Central memory CD8-positive, alpha-beta T cell (primary cell): ENCODE measurements around the gene STAC3.
"Not testable (repeated sequence)": the region's sequence is repeated elsewhere in the genome, so short reads cannot be mapped to it uniquely, and the experiment has no call there.

ENCODE experiments used
- ATAC-seq: fragments of 150-1000 bp; cut with Tn5 transposase; replicated peaks from 2 replicates; pipeline ENCODE4 v1.10.0; 2022; ENCODE audit warnings: mild to moderate bottlenecking, moderate FRiP score, moderate number of reproducible peaks; ENCODE audit not compliant: poor library complexity, severe bottlenecking; ENCODE audit errors: extremely low read depth
- DNase-seq, 2 donors: peaks; one replicate each; pipeline ENCODE4 v3.0.0; 2021; ENCODE audit warnings: low spot score in 2 of 2
- H3K27ac Mint-ChIP-seq: one replicate; pipeline ENCODE4 v1.8.0; 2022; ENCODE audit warnings: low read depth, mild to moderate bottlenecking, moderate library complexity, mixed read lengths
- H3K27me3 Mint-ChIP-seq: one replicate; pipeline ENCODE4 v1.8.0; 2022; ENCODE audit warnings: mixed read lengths
- H3K36me3 Mint-ChIP-seq: one replicate; pipeline ENCODE4 v1.8.0; 2022; ENCODE audit warnings: mild to moderate bottlenecking, moderate library complexity, mixed read lengths; ENCODE audit not compliant: insufficient read depth
- H3K4me1 Mint-ChIP-seq: one replicate; pipeline ENCODE4 v1.8.0; 2022; ENCODE audit warnings: mixed read lengths
- H3K4me3 Mint-ChIP-seq: one replicate; pipeline ENCODE4 v1.8.0; 2022; ENCODE audit warnings: mild to moderate bottlenecking, moderate library complexity, mixed read lengths
- H3K9me3 Mint-ChIP-seq: one replicate; pipeline ENCODE4 v1.8.0; 2022; ENCODE audit warnings: mixed read lengths

STAC3 gene

GRCh38 chr12:57250956-57251355 is at the start of gene STAC3:
STAC3 (minus strand) TSS chr12:57251187; CDS start chr12:57249636, 1,551 bp downstream.
- H3K36me3 Mint-ChIP-seq: peaks cover 8% of the 10 kb centered on the region
- no peaks in the 10 kb centered on the region for H3K4me1 Mint-ChIP-seq
- H3K27ac Mint-ChIP-seq: no peak within 1 kb of the TSS
- DNase-seq (no peak), ATAC-seq (no peak)
- no peak within 1 kb of the TSS for H3K4me3 Mint-ChIP-seq
- no peaks in the 10 kb centered on the region for H3K9me3 Mint-ChIP-seq
- H3K27me3 Mint-ChIP-seq: no peaks in the 10 kb centered on the region

GRCh38 chr12:57299514-57300016 is 48.6 kb upstream of the STAC3 start:
- peaks cover 60% of the 10 kb centered on the region for H3K36me3 Mint-ChIP-seq
- ATAC-seq: no peak
- no peak overlapping the region for H3K4me3 Mint-ChIP-seq
- DNase-seq: no peak
- no peaks in the 10 kb centered on the region for H3K4me1 Mint-ChIP-seq
- no peaks in the 10 kb centered on the region for H3K27me3 Mint-ChIP-seq
- H3K27ac Mint-ChIP-seq: no peak overlapping the region
- H3K9me3 Mint-ChIP-seq: no peaks in the 10 kb centered on the region

- DNase-seq (no peak), ATAC-seq (no peak)
- Mint-ChIP-seq H3K4me3 (no peak overlapping the region), H3K27me3 (no peaks in the 10 kb centered on the region), H3K27ac (no peak overlapping the region), H3K9me3 (no peaks in the 10 kb centered on the region), H3K36me3 (peaks cover 51% of the 10 kb centered on the region), H3K4me1 (no peaks in the 10 kb centered on the region)
These were observed 45.3 kb upstream of the STAC3 start for GRCh38 chr12:57296291-57296690.

GRCh38 chr12:57282073-57282472 is 31.1 kb upstream of the STAC3 start:
- peak overlapping the region; percentile 50 for H3K27ac Mint-ChIP-seq
- not testable (repeated sequence) for H3K9me3 Mint-ChIP-seq, DNase-seq, ATAC-seq, H3K4me3 Mint-ChIP-seq, H3K27me3 Mint-ChIP-seq
- peaks cover 63% of the 10 kb centered on the region for H3K36me3 Mint-ChIP-seq
- H3K4me1 Mint-ChIP-seq: peaks cover 12% of the 10 kb centered on the region

GRCh38 chr12:57280211-57281062 is 29.4 kb upstream of the STAC3 start:
- ATAC-seq (peak; percentile 100), DNase-seq (peak; percentile 18 to 32)
- H3K27me3 Mint-ChIP-seq: no peaks in the 10 kb centered on the region
- peaks cover 12% of the 10 kb centered on the region for H3K4me1 Mint-ChIP-seq
- peak overlapping the region; percentile 70 for H3K27ac Mint-ChIP-seq
- peak overlapping the region; percentile 26 for H3K4me3 Mint-ChIP-seq
- peaks cover 66% of the 10 kb centered on the region for H3K36me3 Mint-ChIP-seq
- H3K9me3 Mint-ChIP-seq: no peaks in the 10 kb centered on the region

GRCh38 chr12:57278465-57279381 is 27.7 kb upstream of the STAC3 start:
- H3K27me3 Mint-ChIP-seq: no peaks in the 10 kb centered on the region
- no peak overlapping the region for H3K4me3 Mint-ChIP-seq
- no peaks in the 10 kb centered on the region for H3K9me3 Mint-ChIP-seq
- peaks cover 12% of the 10 kb centered on the region for H3K4me1 Mint-ChIP-seq
- H3K36me3 Mint-ChIP-seq: peaks cover 66% of the 10 kb centered on the region
- ATAC-seq (no peak), DNase-seq (no peak)
- peak overlapping the region; percentile 11 for H3K27ac Mint-ChIP-seq

- ATAC-seq: no peak
- Mint-ChIP-seq H3K4me1 (peaks cover 12% of the 10 kb centered on the region), H3K27me3 (no peaks in the 10 kb centered on the region), H3K36me3 (peaks cover 61% of the 10 kb centered on the region), H3K4me3 (no peak overlapping the region), H3K27ac (no peak overlapping the region), H3K9me3 (no peaks in the 10 kb centered on the region)
- DNase-seq: no peak
These were observed 26.1 kb upstream of the STAC3 start for GRCh38 chr12:57276935-57277563.

- Mint-ChIP-seq H3K36me3 (peaks cover 54% of the 10 kb centered on the region), H3K4me1 (peaks cover 12% of the 10 kb centered on the region)
- H3K9me3 Mint-ChIP-seq, H3K27me3 Mint-ChIP-seq, H3K4me3 Mint-ChIP-seq, ATAC-seq, H3K27ac Mint-ChIP-seq, DNase-seq: not testable (repeated sequence)
These were observed 25.2 kb upstream of the STAC3 start for GRCh38 chr12:57276233-57276632.

GRCh38 chr12:57273516-57273915 is 22.5 kb upstream of the STAC3 start:
- Mint-ChIP-seq H3K4me3 (no peak overlapping the region), H3K27me3 (no peaks in the 10 kb centered on the region), H3K27ac (no peak overlapping the region), H3K36me3 (peaks cover 43% of the 10 kb centered on the region), H3K9me3 (no peaks in the 10 kb centered on the region), H3K4me1 (no peaks in the 10 kb centered on the region)
- no peak for ATAC-seq
- no peak for DNase-seq

- no peaks in the 10 kb centered on the region for H3K27me3 Mint-ChIP-seq
- H3K36me3 Mint-ChIP-seq: peaks cover 43% of the 10 kb centered on the region
- no peak overlapping the region for H3K4me3 Mint-ChIP-seq
- H3K27ac Mint-ChIP-seq: no peak overlapping the region
- H3K4me1 Mint-ChIP-seq: no peaks in the 10 kb centered on the region
- H3K9me3 Mint-ChIP-seq: no peaks in the 10 kb centered on the region
- ATAC-seq (no peak), DNase-seq (no peak)
These were observed 21.6 kb upstream of the STAC3 start for GRCh38 chr12:57272337-57273151.

- Mint-ChIP-seq H3K27me3 (no peaks in the 10 kb centered on the region), H3K4me3 (no peak overlapping the region), H3K4me1 (no peaks in the 10 kb centered on the region), H3K9me3 (no peaks in the 10 kb centered on the region), H3K36me3 (peaks cover 39% of the 10 kb centered on the region), H3K27ac (peak overlapping the region; percentile 14)
- DNase-seq (no peak), ATAC-seq (no peak)
These were observed 20.0 kb upstream of the STAC3 start for GRCh38 chr12:57270966-57271470.
